H9 (cell line): ENCODE data around the gene IP6K3. TPM values are rescaled to one million over a fixed set of nuclear protein-coding genes. Genes with fewer than 3 reads are reported as not detected.

Experiments
- DNase-seq: peaks from one replicate; pipeline ENCODE4 v3.0.0-alpha.2; 2017
- H2AFZ ChIP-seq: one replicate; pipeline ENCODE4 v1.6.1; 2013; ENCODE audit warnings: mild to moderate bottlenecking, low read length, control low read depth, moderate library complexity
- H2AK5ac ChIP-seq: 2 replicates; pipeline ENCODE4 v1.6.1; 2013; ENCODE audit warnings: low read length, control low read depth, mixed read lengths; ENCODE audit not compliant: insufficient read length
- H2BK120ac ChIP-seq: one replicate; pipeline ENCODE4 v1.6.1; 2013; ENCODE audit warnings: low read depth, mild to moderate bottlenecking, low read length, control low read depth, inconsistent platforms; ENCODE audit not compliant: poor library complexity, severe bottlenecking
- H2BK12ac ChIP-seq: 2 replicates; pipeline ENCODE4 v1.6.1; 2013; ENCODE audit warnings: low read length, control low read depth, mixed read lengths, low read depth; ENCODE audit not compliant: insufficient read length
- H2BK15ac ChIP-seq: 2 replicates; pipeline ENCODE4 v1.6.1; 2013; ENCODE audit warnings: low read depth, low read length, control low read depth
- H2BK20ac ChIP-seq: one replicate; pipeline ENCODE4 v1.6.1; 2013; ENCODE audit warnings: low read depth, mild to moderate bottlenecking, low read length, control low read depth, inconsistent platforms; ENCODE audit not compliant: poor library complexity, severe bottlenecking
- H2BK5ac ChIP-seq: 2 replicates; pipeline ENCODE4 v1.6.1; 2013; ENCODE audit warnings: low read length, control low read depth, mixed read lengths; ENCODE audit not compliant: insufficient read length
- H3K14ac ChIP-seq: 2 replicates; pipeline ENCODE4 v1.6.1; 2013; ENCODE audit warnings: low read length, control low read depth; ENCODE audit not compliant: insufficient read depth
- H3K18ac ChIP-seq: 2 replicates; pipeline ENCODE4 v1.6.1; 2013; ENCODE audit warnings: low read depth, mild to moderate bottlenecking, mixed read lengths, low read length, control low read depth; ENCODE audit not compliant: insufficient read length
- H3K23ac ChIP-seq: 2 replicates; pipeline ENCODE4 v1.6.1; 2013; ENCODE audit warnings: low read length, control low read depth, mixed read lengths, low read depth; ENCODE audit not compliant: insufficient read length
- H3K23me2 ChIP-seq: 2 replicates; pipeline ENCODE4 v1.6.1; 2013; ENCODE audit warnings: low read depth, mild to moderate bottlenecking, mixed read lengths, low read length, control low read depth; ENCODE audit not compliant: insufficient read length, poor library complexity, severe bottlenecking
- H3K27ac ChIP-seq: 2 replicates; pipeline ENCODE4 v1.5.1; 2013; ENCODE audit warnings: low read length, control low read depth, mixed read lengths, low read depth; ENCODE audit not compliant: insufficient read length
- H3K27me3 ChIP-seq: 2 replicates; pipeline ENCODE4 v1.6.1; 2013; ENCODE audit warnings: low read length, control low read depth, inconsistent platforms; ENCODE audit not compliant: insufficient read depth
- H3K4ac ChIP-seq: 2 replicates; pipeline ENCODE4 v1.6.1; 2013; ENCODE audit warnings: low read depth, mild to moderate bottlenecking, control low read depth, inconsistent platforms, low read length, moderate library complexity
- H3K4me1 ChIP-seq: 2 replicates; pipeline ENCODE4 v1.6.1; 2013; ENCODE audit warnings: low read length, control low read depth, inconsistent platforms; ENCODE audit not compliant: insufficient read depth
- H3K4me2 ChIP-seq: 2 replicates; pipeline ENCODE4 v1.6.1; 2013; ENCODE audit warnings: low read length, control low read depth, mixed read lengths; ENCODE audit not compliant: insufficient read length, insufficient read depth
- H3K56ac ChIP-seq: 2 replicates; pipeline ENCODE4 v1.6.1; 2013; ENCODE audit warnings: low read depth, mild to moderate bottlenecking, mixed read lengths, low read length, control low read depth; ENCODE audit not compliant: insufficient read length
- H3K79me1 ChIP-seq: 2 replicates; pipeline ENCODE4 v1.6.1; 2013; ENCODE audit warnings: low read depth, mild to moderate bottlenecking, moderate library complexity, low read length, control low read depth, inconsistent platforms; ENCODE audit not compliant: insufficient read depth, poor library complexity, severe bottlenecking
- H3K79me2 ChIP-seq: 2 replicates; pipeline ENCODE4 v1.6.1; 2013; ENCODE audit warnings: low read length, control low read depth, inconsistent platforms; ENCODE audit not compliant: insufficient read depth
- H3K9ac ChIP-seq: 2 replicates; pipeline ENCODE4 v1.6.1; 2013; ENCODE audit warnings: low read length, control low read depth, mixed read lengths; ENCODE audit not compliant: insufficient read length; ENCODE audit errors: extremely low read depth
- H3K9me3 ChIP-seq: one replicate; pipeline ENCODE4 v1.6.1; 2013; ENCODE audit warnings: low read depth, low read length, inconsistent platforms; ENCODE audit not compliant: control insufficient read depth
- H3T11ph ChIP-seq: one replicate; pipeline ENCODE4 v1.6.1; 2013; ENCODE audit warnings: mild to moderate bottlenecking, low read length, control low read depth, inconsistent platforms
- H4K20me1 ChIP-seq: one replicate; pipeline ENCODE4 v1.6.1; 2013; ENCODE audit not compliant: control insufficient read depth, insufficient read length, insufficient read depth
- H4K5ac ChIP-seq: 2 replicates; pipeline ENCODE4 v1.6.1; 2013; ENCODE audit warnings: low read depth, mild to moderate bottlenecking, mixed read lengths, low read length, control low read depth; ENCODE audit not compliant: insufficient read length
- H4K8ac ChIP-seq: replicated peaks from 2 replicates; pipeline ENCODE4 v1.6.1; 2013; ENCODE audit warnings: low read length, control low read depth, mixed read lengths, low read depth; ENCODE audit not compliant: insufficient read length
- H4K91ac ChIP-seq: 2 replicates; pipeline ENCODE4 v1.6.1; 2013; ENCODE audit warnings: low read depth, mild to moderate bottlenecking, moderate library complexity, mixed read lengths, low read length, control low read depth; ENCODE audit not compliant: insufficient read length
- H3K27ac Mint-ChIP-seq, 3 experiments: 2 replicates in 2 of 3; 3 replicates in 1 of 3; pipeline ENCODE4 v1.8.0; 2020 to 2021; ENCODE audit warnings: mixed read lengths in 3 of 3, mild to moderate bottlenecking in 1 of 3, moderate library complexity in 1 of 3
- H3K27me3 Mint-ChIP-seq: 2 replicates; pipeline ENCODE4 v1.8.0; 2021; ENCODE audit warnings: low read depth, mild to moderate bottlenecking, moderate library complexity, mixed read lengths
- H3K36me3 Mint-ChIP-seq, 3 experiments: 2 replicates in 2 of 3; 3 replicates in 1 of 3; pipeline ENCODE4 v1.8.0; 2020 to 2021; ENCODE audit warnings: low read depth in 3 of 3, mixed read lengths in 3 of 3; ENCODE audit not compliant: insufficient read depth in 1 of 3
- H3K4me1 Mint-ChIP-seq, 2 experiments: 2 replicates each; pipeline ENCODE4 v1.8.0; 2020; ENCODE audit warnings: mixed read lengths in 2 of 2
- H3K4me3 Mint-ChIP-seq, 2 experiments: 2 replicates in 1 of 2; 3 replicates in 1 of 2; pipeline ENCODE4 v1.8.0; 2020 to 2021; ENCODE audit warnings: mild to moderate bottlenecking in 2 of 2, mixed read lengths in 2 of 2, moderate library complexity in 1 of 2
- H3K9me3 Mint-ChIP-seq, 2 experiments: 2 replicates in 1 of 2; 3 replicates in 1 of 2; pipeline ENCODE4 v1.8.0; 2020; ENCODE audit warnings: mild to moderate bottlenecking in 2 of 2, mixed read lengths in 2 of 2, moderate library complexity in 1 of 2
- CTCF ChIP-seq: fragments of 200-600 bp; sonication (generic); conservative IDR thresholded peaks from 3 replicates; pipeline ENCODE4 v1.8.0; 2021; ENCODE audit warnings: antibody characterized with exemption, mild to moderate bottlenecking
- WGBS: extraction: QIAGEN DNeasy Blood & Tissue Kit; methylation state at CpG from one replicate; pipeline ENCODE4 v1.1.7; 2013; ENCODE audit warnings: missing lambda C conversion rate, low lambda C conversion rate, mixed read lengths; ENCODE audit not compliant: insufficient read length; ENCODE audit errors: extremely low coverage; 5-methylcytosine and 5-hydroxymethylcytosine counted together
- total RNA-seq: library from RNA; stranded (reverse); gene quantifications from 2 replicates; pipeline ENCODE4 v1.2.1, GENCODE V29; 2021

The IP6K3 gene
- total RNA-seq, 1 experiment from 2014 or later = 0.46 TPM

GRCh38 chr6:33771146-33772081, 24.7 kb upstream of the IP6K3 start:
- H4K91ac ChIP-seq = no peak overlapping the region
- H4K8ac ChIP-seq = no peak overlapping the region
- no peak overlapping the region for H2AK5ac ChIP-seq
- Mint-ChIP-seq H3K4me1 (peaks cover 42 to 43% of the 10 kb centered on the region in 2 experiments), H3K27me3 (peaks cover 7% of the 10 kb centered on the region), H3K36me3 (peaks cover 15 to 43% (median 41%) of the 10 kb centered on the region in 3 experiments), H3K9me3 (peaks cover 0 to 3% of the 10 kb centered on the region in 2 experiments; a peak in 2 of 5 replicates), H3K4me3 (peak overlapping the region in 1 of 2 experiments; percentile 49; a peak in 1 of 5 replicates), H3K27ac (peak overlapping the region in 2 of 3 experiments; percentile 46 to 76; a peak in 4 of 7 replicates)
- H2BK15ac ChIP-seq = no peak overlapping the region
- peak; percentile 92 for DNase-seq
- no peak overlapping the region for H2BK12ac ChIP-seq
- no peaks in the 10 kb centered on the region for H4K20me1 ChIP-seq
- H2BK5ac ChIP-seq = no peak overlapping the region
- no peak overlapping the region for H2BK120ac ChIP-seq
- H3T11ph ChIP-seq = no peak overlapping the region
- H3K79me2 ChIP-seq = no peaks in the 10 kb centered on the region
- H3K9ac ChIP-seq = no peak overlapping the region
- TF ChIP-seq CTCF = peak; percentile 99
- H3K27me3 ChIP-seq = no peaks in the 10 kb centered on the region
- no peaks in the 10 kb centered on the region for H3K79me1 ChIP-seq
- no peaks in the 10 kb centered on the region for H3K9me3 ChIP-seq
- WGBS = no CpG with 5 or more reads among the region's 47 CpGs
- H3K23me2 ChIP-seq = no peaks in the 10 kb centered on the region
- H3K4me2 ChIP-seq = no peak overlapping the region
- no peak overlapping the region for H3K56ac ChIP-seq
- H3K14ac ChIP-seq = peak overlapping the region; percentile 57; the same call in 1 of the 2 replicates
- H4K5ac ChIP-seq = no peak overlapping the region
- no peak overlapping the region for H2BK20ac ChIP-seq
- no peak overlapping the region for H2AFZ ChIP-seq
- H3K4me1 ChIP-seq = peaks cover 10% of the 10 kb centered on the region
- no peak overlapping the region for H3K27ac ChIP-seq
- no peak overlapping the region for H3K23ac ChIP-seq
- no peak overlapping the region for H3K4ac ChIP-seq
- no peak overlapping the region for H3K18ac ChIP-seq
